Spleen (tissue), 7 donors: ENCODE measurements around the gene TMED8.

Experiments used
- CTCF ChIP-seq, 11 experiments: fragments of 200-600 bp in 7 of 11; fragments of 450-650 bp in 4 of 11; sonication (generic) in 4 of 11; IDR thresholded peaks in 8 of 11; conservative IDR thresholded peaks in 3 of 11; 1 replicate in 7 of 11; 2 replicates in 4 of 11; pipeline versions ENCODE4 v1.4.0 to v1.8.0; 2016 to 2021; ENCODE audit warnings: antibody characterized with exemption in 11 of 11, inconsistent platforms in 4 of 11, mild to moderate bottlenecking in 1 of 11
- POLR2A ChIP-seq, 3 donors: fragments of 450-650 bp; IDR thresholded peaks; one replicate each; pipeline ENCODE4 v1.5.1; 2017; ENCODE audit warnings: antibody characterized with exemption in 3 of 3, mild to moderate bottlenecking in 1 of 3
- POLR2AphosphoS5 ChIP-seq, 3 donors: sonication (generic); formaldehyde crosslinking; IDR thresholded peaks; one replicate each; pipeline ENCODE4 v1.5.1; 2017; ENCODE audit warnings: antibody characterized with exemption in 3 of 3
- donor health status: DM: no; HTN: no; CAD: no; lungs with moderate emphysema.
- donor health status: DM: no; HTN: no; CAD: no.
- donor health status: DM: no; HTN: no; CAD: no.

- TF ChIP-seq CTCF (IDR thresholded peaks at IDR 0.05 in 8 of 11, conservative IDR thresholded peaks at IDR 0.05 in 3 of 11), result no peak
- TF ChIP-seq POLR2A (IDR thresholded peaks at IDR 0.05), result no peak
- no peak for TF ChIP-seq POLR2AphosphoS5 (IDR thresholded peaks at IDR 0.05)
Observed at GRCh38 chr14:77325746-77326094, 51.2 kb downstream of the TMED8 start.
